ENCODE results near the gene GTF2A2. TPM values are rescaled to one million over a fixed set of nuclear protein-coding genes. Genes with fewer than 3 reads are reported as not detected.
A peak's percentile ranks its signal among the peaks of the same experiment; 100 is the strongest.

GTF2A2 gene
- total RNA-seq, 1 donor from 2014 or later, result 109 TPM

GRCh38 chr15:59688423-59688781 is 31.1 kb upstream of the GTF2A2 start:
- DNase-seq (ENCODE audit: low spot score, unreplicated experiment), result no peak
- Mint-ChIP-seq H3K4me3 (ENCODE audit: low read depth) (peak overlapping the region; percentile 97), H3K36me3 (ENCODE audit: insufficient read depth) (peaks cover 4% of the 10 kb centered on the region), H3K27ac (peak overlapping the region; percentile 99), H3K9me3 (ENCODE audit: low read depth) (no peaks in the 10 kb centered on the region), H3K27me3 (no peaks in the 10 kb centered on the region), H3K4me1 (ENCODE audit: low read depth) (peaks cover 25% of the 10 kb centered on the region)
- no peak for TF ChIP-seq CTCF (IDR thresholded peaks at IDR 0.05; ENCODE audit: unreplicated experiment)

- H3K36me3 Mint-ChIP-seq (ENCODE audit: insufficient read depth), result peaks cover 9% of the 10 kb centered on the region
- peaks cover 26% of the 10 kb centered on the region for H3K4me1 Mint-ChIP-seq (ENCODE audit: low read depth)
- no peak for TF ChIP-seq CTCF (IDR thresholded peaks at IDR 0.05; ENCODE audit: unreplicated experiment)
- no peaks in the 10 kb centered on the region for H3K27me3 Mint-ChIP-seq
- peak overlapping the region; percentile 97 for H3K4me3 Mint-ChIP-seq (ENCODE audit: low read depth)
- no peaks in the 10 kb centered on the region for H3K9me3 Mint-ChIP-seq (ENCODE audit: low read depth)
- H3K27ac Mint-ChIP-seq, result peak overlapping the region; percentile 99
- DNase-seq (ENCODE audit: low spot score, unreplicated experiment), result no peak
Observed at GRCh38 chr15:59687836-59688235, 30.5 kb upstream of the GTF2A2 start.

- peaks cover 26% of the 10 kb centered on the region for H3K4me1 Mint-ChIP-seq (ENCODE audit: low read depth)
- no peaks in the 10 kb centered on the region for H3K27me3 Mint-ChIP-seq
- H3K27ac Mint-ChIP-seq, result peak overlapping the region; percentile 82
- H3K36me3 Mint-ChIP-seq (ENCODE audit: insufficient read depth), result peaks cover 13% of the 10 kb centered on the region
- no peak for DNase-seq (ENCODE audit: low spot score, unreplicated experiment)
- TF ChIP-seq CTCF (IDR thresholded peaks at IDR 0.05; ENCODE audit: unreplicated experiment), result no peak
- peak overlapping the region; percentile 29 for H3K4me3 Mint-ChIP-seq (ENCODE audit: low read depth)
- no peaks in the 10 kb centered on the region for H3K9me3 Mint-ChIP-seq (ENCODE audit: low read depth)
Observed at GRCh38 chr15:59686389-59686788, 29.1 kb upstream of the GTF2A2 start.

- TF ChIP-seq CTCF (IDR thresholded peaks at IDR 0.05; ENCODE audit: unreplicated experiment), result no peak
- Mint-ChIP-seq H3K36me3 (ENCODE audit: insufficient read depth) (peaks cover 13% of the 10 kb centered on the region), H3K4me3 (ENCODE audit: low read depth) (peak overlapping the region; percentile 24), H3K27ac (peak overlapping the region; percentile 2), H3K4me1 (ENCODE audit: low read depth) (peaks cover 26% of the 10 kb centered on the region), H3K9me3 (ENCODE audit: low read depth) (no peaks in the 10 kb centered on the region), H3K27me3 (no peaks in the 10 kb centered on the region)
- no peak for DNase-seq (ENCODE audit: low spot score, unreplicated experiment)
Observed at GRCh38 chr15:59685737-59686297, 28.5 kb upstream of the GTF2A2 start.

GRCh38 chr15:59680870-59681269 is 23.6 kb upstream of the GTF2A2 start:
- Mint-ChIP-seq H3K9me3 (ENCODE audit: low read depth) (no peaks in the 10 kb centered on the region), H3K27me3 (no peaks in the 10 kb centered on the region), H3K36me3 (ENCODE audit: insufficient read depth) (peaks cover 22% of the 10 kb centered on the region), H3K4me1 (ENCODE audit: low read depth) (peaks cover 10% of the 10 kb centered on the region), H3K4me3 (ENCODE audit: low read depth) (no peak overlapping the region), H3K27ac (no peak overlapping the region)
- no peak for TF ChIP-seq CTCF (IDR thresholded peaks at IDR 0.05; ENCODE audit: unreplicated experiment)
- no peak for DNase-seq (ENCODE audit: low spot score, unreplicated experiment)
